D721Med (cell line): ENCODE data around the gene ENOX1.

Experiments
- DNase-seq: peaks from one replicate; pipeline ENCODE4 v3.0.0; 2011; ENCODE audit warnings: low spot score; ENCODE audit not compliant: insufficient read length
- FAIRE-seq: peaks from 2 replicates; lab custom pipeline; 2011; peaks lifted over from hg19 to GRCh38; lab: Jason Lieb, UNC
- CTCF ChIP-seq: IDR thresholded peaks from 2 replicates; pipeline ENCODE4 v1.5.1; 2012; ENCODE audit warnings: mild to moderate bottlenecking, control low read depth; ENCODE audit not compliant: insufficient read depth; ENCODE audit errors: missing control alignments

ENOX1 gene

DNA sequence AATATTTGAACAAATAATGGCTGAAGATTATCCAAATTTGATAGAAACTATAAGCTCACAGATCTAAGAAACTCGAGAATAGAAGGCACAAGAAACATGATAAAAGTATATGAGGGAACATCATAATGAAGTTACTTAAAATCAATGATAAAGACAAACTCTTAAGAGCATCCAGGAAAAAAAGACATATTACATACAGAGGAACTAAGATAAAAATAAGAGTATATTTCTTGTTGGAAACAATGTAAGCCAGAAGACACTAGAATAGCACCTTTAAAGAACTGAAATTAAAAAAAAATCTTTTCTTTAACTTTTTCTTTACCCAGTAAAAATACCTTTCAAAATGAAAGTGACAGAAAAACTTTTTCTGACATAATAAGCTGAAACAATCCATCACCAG is 407.0 kb downstream of the ENOX1 start:
- TF ChIP-seq CTCF = no peak
- no peak for FAIRE-seq
- no peak for DNase-seq

DNA sequence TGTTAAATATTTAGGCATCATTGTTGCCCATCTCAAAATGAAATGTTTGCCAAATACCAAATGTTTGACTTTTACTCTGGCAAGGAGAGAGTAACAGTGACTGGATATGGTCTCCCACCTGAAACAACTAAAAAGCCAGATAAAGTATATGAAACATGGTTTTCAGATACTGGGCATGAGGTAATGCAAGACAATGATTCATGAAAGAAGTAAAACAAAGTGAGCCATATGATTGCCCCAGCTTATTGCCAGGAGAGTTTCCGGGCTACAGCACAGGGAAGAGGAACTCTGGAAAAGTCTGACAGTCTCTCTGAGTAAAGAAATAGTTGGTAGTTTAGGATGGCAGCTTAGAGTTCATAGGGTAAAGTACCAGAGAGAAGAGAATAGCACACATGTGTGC is 408.8 kb downstream of the ENOX1 start:
- FAIRE-seq = no peak
- TF ChIP-seq CTCF = no peak

GRCh38 chr13:43377149-43377548 is 409.6 kb downstream of the ENOX1 start:
- FAIRE-seq = no peak
- TF ChIP-seq CTCF = no peak
- no peak for DNase-seq

More for the DNA sequence above, 408.8 kb downstream of the ENOX1 start:
- DNase-seq = no peak

- TF ChIP-seq CTCF = no peak
- DNase-seq (no peak), FAIRE-seq (no peak)
Measured at GRCh38 chr13:43376596-43376995, 410.2 kb downstream of the ENOX1 start.

DNA sequence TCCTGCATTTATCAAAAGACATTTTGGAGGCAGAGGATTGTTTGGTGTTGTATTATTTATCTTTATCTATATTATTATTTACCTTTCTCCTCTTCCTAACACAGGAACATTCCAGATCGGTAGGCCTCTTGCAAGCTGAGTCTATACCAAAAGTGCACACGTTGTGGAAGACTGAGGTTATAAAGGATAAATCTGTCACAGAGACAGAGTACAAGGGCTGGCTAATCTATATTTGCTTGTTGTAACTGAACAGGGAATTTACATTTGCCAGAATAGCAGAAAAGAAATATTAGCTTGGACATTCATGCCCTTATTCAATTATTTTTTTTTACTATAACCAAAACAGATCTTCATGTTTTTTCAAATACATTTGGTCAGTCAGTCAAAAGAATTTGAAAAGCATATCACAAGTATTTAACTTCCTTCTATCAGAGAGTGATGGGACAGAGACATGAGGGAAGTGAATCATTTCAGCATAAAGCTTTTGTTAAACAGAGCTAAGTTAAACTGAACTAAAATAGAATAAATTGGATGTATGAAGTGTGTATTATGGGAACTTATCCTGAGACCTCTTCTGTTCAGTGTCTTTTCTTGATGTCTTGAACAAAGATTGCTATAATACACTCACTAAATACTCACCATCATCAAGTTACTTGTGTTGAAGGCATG is 410.8 kb downstream of the ENOX1 start:
- DNase-seq (no peak), FAIRE-seq (no peak)
- no peak for TF ChIP-seq CTCF

GRCh38 chr13:43374621-43375020 is 412.2 kb downstream of the ENOX1 start:
- no peak for DNase-seq
- FAIRE-seq = no peak
- TF ChIP-seq CTCF = no peak

GRCh38 chr13:43373400-43373799 is 413.4 kb downstream of the ENOX1 start:
- DNase-seq (no peak), FAIRE-seq (no peak)
- TF ChIP-seq CTCF = no peak
